CD4-positive, CD25-positive, alpha-beta regulatory T cell (primary cell): ENCODE data around the gene SOCS1. TPM values are rescaled to one million over a fixed set of nuclear protein-coding genes. Genes with fewer than 3 reads are reported as not detected.
"Not testable (repeated sequence)": the region's sequence is repeated elsewhere in the genome, so short reads cannot be mapped to it uniquely, and the experiment has no call there.

Source experiments
- ATAC-seq, 2 donors: fragments of 150-1000 bp; cut with Tn5 transposase; one replicate each; pipeline ENCODE4 v1.10.0; 2021; ENCODE audit warnings: low read depth in 2 of 2, moderate number of reproducible peaks in 2 of 2, moderate library complexity in 1 of 2
- DNase-seq, 3 donors: peaks; one replicate each; pipeline versions ENCODE4 v3.0.0 to v3.0.0-alpha.2; 2012 to 2022; ENCODE audit warnings: mixed read lengths in 1 of 3
- H3K27ac ChIP-seq: one replicate; pipeline ENCODE4 v1.7.0; 2013; ENCODE audit warnings: mild to moderate bottlenecking, low read length; ENCODE audit not compliant: insufficient read depth, poor library complexity, severe bottlenecking
- H3K27me3 ChIP-seq: one replicate; pipeline ENCODE4 v1.7.0; 2013; ENCODE audit warnings: low read length; ENCODE audit not compliant: control insufficient read depth, insufficient read depth
- H3K36me3 ChIP-seq: one replicate; pipeline ENCODE4 v1.7.0; 2013; ENCODE audit warnings: mild to moderate bottlenecking, low read length, moderate library complexity; ENCODE audit not compliant: control insufficient read depth, insufficient read depth
- H3K4me1 ChIP-seq: 2 replicates; pipeline ENCODE4 v1.7.0; 2013; ENCODE audit warnings: mild to moderate bottlenecking, low read length; ENCODE audit not compliant: insufficient read depth, control insufficient read depth, poor library complexity, severe bottlenecking
- H3K4me3 ChIP-seq: one replicate; pipeline ENCODE4 v1.7.0; 2013; ENCODE audit warnings: low read depth, mild to moderate bottlenecking, low read length, moderate library complexity
- H3K9me3 ChIP-seq, 2 experiments: 1 replicate in 1 of 2; 2 replicates in 1 of 2; pipeline ENCODE4 v1.7.0; 2013; ENCODE audit warnings: low read length in 2 of 2, mild to moderate bottlenecking in 1 of 2, moderate library complexity in 1 of 2; ENCODE audit not compliant: control insufficient read depth in 2 of 2
- H3K27ac Mint-ChIP-seq, 3 donors: one replicate each; pipeline ENCODE4 v1.8.0; 2020 to 2022; ENCODE audit warnings: mild to moderate bottlenecking in 3 of 3, mixed read lengths in 3 of 3, moderate library complexity in 2 of 3
- H3K27me3 Mint-ChIP-seq: one replicate; pipeline ENCODE4 v1.8.0; 2022; ENCODE audit warnings: mild to moderate bottlenecking, mixed read lengths
- H3K36me3 Mint-ChIP-seq: one replicate; pipeline ENCODE4 v1.8.0; 2020; ENCODE audit warnings: mixed read lengths
- H3K4me1 Mint-ChIP-seq, 4 donors: one replicate each; pipeline ENCODE4 v1.8.0; 2020 to 2022; ENCODE audit warnings: mixed read lengths in 4 of 4, mild to moderate bottlenecking in 1 of 4
- H3K4me3 Mint-ChIP-seq, 4 donors: one replicate each; pipeline ENCODE4 v1.8.0; 2020 to 2022; ENCODE audit warnings: mild to moderate bottlenecking in 4 of 4, mixed read lengths in 4 of 4, moderate library complexity in 3 of 4
- H3K9me3 Mint-ChIP-seq, 7 donors: one replicate each; pipeline ENCODE4 v1.8.0; 2020 to 2022; ENCODE audit warnings: mixed read lengths in 7 of 7, mild to moderate bottlenecking in 3 of 7, moderate library complexity in 2 of 7
- polyA plus RNA-seq, 4 donors: library from polyadenylated mRNA; unstranded; fragments of 300-500 nt; fragmentation: Illumina TruSeq; gene quantifications; one replicate each; pipeline ENCODE4 v1.2.3, GENCODE V29; 2021
- total RNA-seq: library from RNA; stranded (reverse); gene quantifications from one replicate; pipeline ENCODE4 v1.2.3, GENCODE V29; 2022

SOCS1 gene
- total and polyA plus RNA-seq, 5 donors from 2014 or later: 8.6 to 91.5 (median 10.5) TPM

GRCh38 chr16:11225677-11226549 lies 30.1 kb downstream of the SOCS1 start:
- Mint-ChIP-seq H3K4me3 (peak overlapping the region; percentile 76 to 89 (median 81)), H3K9me3 (no peaks in the 10 kb centered on the region), H3K4me1 (peaks cover 6 to 64% (median 33%) of the 10 kb centered on the region in 4 donors), H3K27ac (peak overlapping the region; percentile 97 to 98 (median 97)), H3K36me3 (no peaks in the 10 kb centered on the region), H3K27me3 (no peaks in the 10 kb centered on the region)
- Histone ChIP-seq H3K4me3 (no peak overlapping the region), H3K36me3 (no peaks in the 10 kb centered on the region), H3K4me1 (peaks cover 35% of the 10 kb centered on the region), H3K9me3 (no peaks in the 10 kb centered on the region), H3K27ac (peak overlapping the region; percentile 84), H3K27me3 (no peaks in the 10 kb centered on the region)
- DNase-seq: peak in 1 of 3 donors; percentile 35
- ATAC-seq: no peak

GRCh38 chr16:11224894-11225676 lies 30.9 kb downstream of the SOCS1 start:
- Histone ChIP-seq H3K27me3 (no peaks in the 10 kb centered on the region), H3K27ac (peak overlapping the region; percentile 84), H3K36me3 (no peaks in the 10 kb centered on the region), H3K9me3 (no peaks in the 10 kb centered on the region), H3K4me3 (peak overlapping the region; percentile 13), H3K4me1 (peaks cover 35% of the 10 kb centered on the region)
- H3K27ac Mint-ChIP-seq: peak overlapping the region; percentile 97 to 98 (median 97)
- DNase-seq (peak; percentile 59 to 92 (median 73)), ATAC-seq (peak; percentile 78 to 84)
- H3K9me3 Mint-ChIP-seq: peaks cover 0 to under 1% (median 0%) of the 10 kb centered on the region in 7 donors
- no peaks in the 10 kb centered on the region for H3K36me3 Mint-ChIP-seq
- H3K4me3 Mint-ChIP-seq: peak overlapping the region; percentile 76 to 89 (median 81)
- no peaks in the 10 kb centered on the region for H3K27me3 Mint-ChIP-seq
- peaks cover 4 to 61% (median 34%) of the 10 kb centered on the region in 4 donors for H3K4me1 Mint-ChIP-seq

- Mint-ChIP-seq H3K4me3 (peak overlapping the region; percentile 76 to 92 (median 81)), H3K27ac (peak overlapping the region; percentile 97 to 98 (median 97)), H3K27me3 (no peaks in the 10 kb centered on the region), H3K36me3 (no peaks in the 10 kb centered on the region), H3K9me3 (peaks cover 0 to 1% (median 0%) of the 10 kb centered on the region in 7 donors), H3K4me1 (peaks cover 4 to 57% (median 32%) of the 10 kb centered on the region in 4 donors)
- Histone ChIP-seq H3K27ac (peak overlapping the region; percentile 84), H3K4me1 (peaks cover 31% of the 10 kb centered on the region), H3K9me3 (no peaks in the 10 kb centered on the region), H3K36me3 (no peaks in the 10 kb centered on the region), H3K27me3 (no peaks in the 10 kb centered on the region), H3K4me3 (peak overlapping the region; percentile 13)
- DNase-seq (peak; percentile 25 to 94 (median 51)), ATAC-seq (peak; percentile 69 to 75)
These were observed 31.7 kb downstream of the SOCS1 start for GRCh38 chr16:11224096-11224893.

GRCh38 chr16:11220507-11220906 lies 35.5 kb downstream of the SOCS1 start:
- H3K36me3 Mint-ChIP-seq, H3K4me3 Mint-ChIP-seq: not testable (repeated sequence)
- H3K27ac Mint-ChIP-seq: peak overlapping the region in 1 of 3 donors; percentile 32

GRCh38 chr16:11219178-11219577 lies 36.8 kb downstream of the SOCS1 start:
- no peak for ATAC-seq
- H3K4me1 ChIP-seq: peaks cover 12% of the 10 kb centered on the region
- peaks cover 0 to 28% (median 14%) of the 10 kb centered on the region in 4 donors for H3K4me1 Mint-ChIP-seq
- peak overlapping the region in 1 of 4 donors; percentile 67 for H3K4me3 Mint-ChIP-seq
- peak in 1 of 3 donors; percentile 53 for DNase-seq
- peaks cover 0 to 9% of the 10 kb centered on the region in 2 experiments for H3K9me3 ChIP-seq
- H3K27ac ChIP-seq: no peak overlapping the region
- H3K27me3 ChIP-seq: no peaks in the 10 kb centered on the region
- no peak overlapping the region for H3K4me3 ChIP-seq
- peaks cover 0 to 16% (median 0%) of the 10 kb centered on the region in 7 donors for H3K9me3 Mint-ChIP-seq
- H3K36me3 Mint-ChIP-seq: no peaks in the 10 kb centered on the region
- no peaks in the 10 kb centered on the region for H3K27me3 Mint-ChIP-seq
- H3K36me3 ChIP-seq: no peaks in the 10 kb centered on the region
- peak overlapping the region in 1 of 3 donors; percentile 60 for H3K27ac Mint-ChIP-seq

More at GRCh38 chr16:11220507-11220906, 35.5 kb downstream of the SOCS1 start:
- Mint-ChIP-seq H3K9me3 (peaks cover 0 to 15% (median 0%) of the 10 kb centered on the region in 7 donors), H3K4me1 (peaks cover 3 to 41% (median 24%) of the 10 kb centered on the region in 4 donors)
- not testable (repeated sequence) for H3K27ac ChIP-seq, H3K27me3 ChIP-seq, H3K9me3 ChIP-seq, H3K27me3 Mint-ChIP-seq, H3K36me3 ChIP-seq, H3K4me3 ChIP-seq, ATAC-seq, DNase-seq
- H3K4me1 ChIP-seq: peaks cover 25% of the 10 kb centered on the region

- H3K27me3 ChIP-seq: no peaks in the 10 kb centered on the region
- H3K27ac ChIP-seq: no peak overlapping the region
- no peaks in the 10 kb centered on the region for H3K36me3 Mint-ChIP-seq
- no peak overlapping the region for H3K4me3 Mint-ChIP-seq
- H3K4me1 ChIP-seq: peaks cover 6% of the 10 kb centered on the region
- ATAC-seq (no peak), DNase-seq (peak in 1 of 3 donors; percentile 26)
- peak overlapping the region in 1 of 3 donors; percentile 60 for H3K27ac Mint-ChIP-seq
- peaks cover 0 to 16% (median 0%) of the 10 kb centered on the region in 7 donors for H3K9me3 Mint-ChIP-seq
- H3K27me3 Mint-ChIP-seq: no peaks in the 10 kb centered on the region
- H3K4me3 ChIP-seq: no peak overlapping the region
- H3K36me3 ChIP-seq: no peaks in the 10 kb centered on the region
- H3K4me1 Mint-ChIP-seq: peaks cover 0 to 24% (median 11%) of the 10 kb centered on the region in 4 donors
- peaks cover 0 to 9% of the 10 kb centered on the region in 2 experiments for H3K9me3 ChIP-seq
These were observed 37.4 kb downstream of the SOCS1 start for GRCh38 chr16:11218604-11218962.
